ENCODE measurements around the gene SP6.
A peak's percentile ranks its signal among the peaks of the same experiment; 100 is the strongest.

Gene SP6

DNA sequence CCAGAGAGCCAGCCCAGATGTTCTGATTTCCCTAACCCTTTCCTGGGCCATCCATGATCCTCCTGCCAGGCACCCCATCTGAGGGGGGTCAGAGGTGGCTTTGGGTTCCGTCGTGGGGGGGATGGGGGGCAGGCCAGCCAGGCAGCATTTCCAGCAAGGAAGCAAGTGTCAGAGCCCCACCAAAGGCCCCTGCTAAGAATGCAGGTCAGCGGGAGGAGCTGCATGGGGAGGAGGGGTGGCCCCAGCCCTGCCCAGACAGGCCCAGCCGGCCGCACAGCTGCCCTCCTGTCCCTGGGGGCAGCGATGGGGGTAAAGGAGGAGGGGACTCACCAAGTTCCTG lies 7.6 kb downstream of the SP6 start:
- TF ChIP-seq, protein P1, sequence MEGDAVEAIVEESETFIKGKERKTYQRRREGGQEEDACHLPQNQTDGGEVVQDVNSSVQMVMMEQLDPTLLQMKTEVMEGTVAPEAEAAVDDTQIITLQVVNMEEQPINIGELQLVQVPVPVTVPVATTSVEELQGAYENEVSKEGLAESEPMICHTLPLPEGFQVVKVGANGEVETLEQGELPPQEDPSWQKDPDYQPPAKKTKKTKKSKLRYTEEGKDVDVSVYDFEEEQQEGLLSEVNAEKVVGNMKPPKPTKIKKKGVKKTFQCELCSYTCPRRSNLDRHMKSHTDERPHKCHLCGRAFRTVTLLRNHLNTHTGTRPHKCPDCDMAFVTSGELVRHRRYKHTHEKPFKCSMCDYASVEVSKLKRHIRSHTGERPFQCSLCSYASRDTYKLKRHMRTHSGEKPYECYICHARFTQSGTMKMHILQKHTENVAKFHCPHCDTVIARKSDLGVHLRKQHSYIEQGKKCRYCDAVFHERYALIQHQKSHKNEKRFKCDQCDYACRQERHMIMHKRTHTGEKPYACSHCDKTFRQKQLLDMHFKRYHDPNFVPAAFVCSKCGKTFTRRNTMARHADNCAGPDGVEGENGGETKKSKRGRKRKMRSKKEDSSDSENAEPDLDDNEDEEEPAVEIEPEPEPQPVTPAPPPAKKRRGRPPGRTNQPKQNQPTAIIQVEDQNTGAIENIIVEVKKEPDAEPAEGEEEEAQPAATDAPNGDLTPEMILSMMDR (IDR thresholded peaks at IDR 0.05; ENCODE audit: insufficient read depth, low read length, missing control alignments) = no peak
- H3K4me3 ChIP-seq (ENCODE audit: low read depth, low read length) = no peak overlapping the region
- CTCF ChIA-PET = interaction anchor here (1.2 to 32.3 kb wide), 10 partner anchors 12 to 175 kb away, joined by 3 to 1547 read pairs (median 24); partner anchors contain the start of genes CDK5RAP3, LRRC46, MRPL10 and OSBPL7
- DNase-seq (ENCODE audit: low read depth, low spot score) = no peak
- POLR2A ChIA-PET = no interaction called here

DNA sequence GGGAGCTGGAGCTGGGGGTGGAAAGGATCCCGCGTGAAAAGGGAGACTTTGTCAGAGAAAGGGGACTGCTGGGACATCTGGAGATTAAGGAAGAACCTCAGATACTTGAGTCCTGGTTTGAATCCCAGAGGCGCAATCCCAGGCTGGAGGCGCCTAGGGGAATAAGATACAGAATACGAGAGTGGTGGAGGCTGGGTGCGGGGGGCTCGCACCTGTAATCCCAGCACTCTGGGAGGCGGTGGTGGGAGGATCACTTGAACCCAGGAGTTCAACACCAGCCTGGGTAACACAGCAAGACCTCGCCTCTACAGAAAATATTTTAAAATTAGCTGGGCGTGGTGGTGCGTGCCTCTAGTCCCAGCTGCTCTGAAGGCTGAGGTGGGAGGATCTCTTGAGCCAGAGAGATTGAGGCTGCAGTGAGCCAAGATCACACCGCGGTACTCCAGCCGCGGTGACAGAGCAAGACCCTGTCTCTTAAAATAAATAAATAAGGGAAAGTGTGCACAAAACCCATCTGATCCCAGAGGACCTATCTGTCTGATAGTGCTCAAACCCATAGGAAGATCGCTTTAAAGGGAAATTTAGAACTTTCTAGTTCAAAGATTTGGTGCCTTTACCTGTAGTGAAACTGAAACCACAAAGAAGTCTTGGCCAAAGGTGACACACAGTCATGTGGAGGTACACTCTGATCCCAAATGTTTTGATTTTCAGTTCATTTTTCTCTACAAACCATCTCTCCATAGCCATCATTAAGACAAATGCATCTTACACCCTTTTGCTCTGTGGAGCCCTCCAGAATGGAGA lies 9.3 kb downstream of the SP6 start:
- H3K4me3 ChIP-seq (ENCODE audit: low read depth, low read length) = peak overlapping the region; percentile 69
- TF ChIP-seq, protein P1 (IDR thresholded peaks at IDR 0.05; ENCODE audit: insufficient read depth, low read length, missing control alignments) = no peak
- POLR2A ChIA-PET = interaction anchor here (0.5 to 1.3 kb wide), 3 partner anchors 10 to 114 kb away, joined by 3 to 6 read pairs (median 5); partner anchors contain the start of genes LRRC46, MRPL10 and SP2
- DNase-seq (ENCODE audit: low read depth, low spot score) = no peak
- CTCF ChIA-PET = interaction anchor here (0.6 to 32.3 kb wide), 31 partner anchors 9 to 283 kb away, joined by 3 to 1547 read pairs (median 6); partner anchors contain the start of genes CDK5RAP3, LRRC46, MRPL10 and OSBPL7

DNA sequence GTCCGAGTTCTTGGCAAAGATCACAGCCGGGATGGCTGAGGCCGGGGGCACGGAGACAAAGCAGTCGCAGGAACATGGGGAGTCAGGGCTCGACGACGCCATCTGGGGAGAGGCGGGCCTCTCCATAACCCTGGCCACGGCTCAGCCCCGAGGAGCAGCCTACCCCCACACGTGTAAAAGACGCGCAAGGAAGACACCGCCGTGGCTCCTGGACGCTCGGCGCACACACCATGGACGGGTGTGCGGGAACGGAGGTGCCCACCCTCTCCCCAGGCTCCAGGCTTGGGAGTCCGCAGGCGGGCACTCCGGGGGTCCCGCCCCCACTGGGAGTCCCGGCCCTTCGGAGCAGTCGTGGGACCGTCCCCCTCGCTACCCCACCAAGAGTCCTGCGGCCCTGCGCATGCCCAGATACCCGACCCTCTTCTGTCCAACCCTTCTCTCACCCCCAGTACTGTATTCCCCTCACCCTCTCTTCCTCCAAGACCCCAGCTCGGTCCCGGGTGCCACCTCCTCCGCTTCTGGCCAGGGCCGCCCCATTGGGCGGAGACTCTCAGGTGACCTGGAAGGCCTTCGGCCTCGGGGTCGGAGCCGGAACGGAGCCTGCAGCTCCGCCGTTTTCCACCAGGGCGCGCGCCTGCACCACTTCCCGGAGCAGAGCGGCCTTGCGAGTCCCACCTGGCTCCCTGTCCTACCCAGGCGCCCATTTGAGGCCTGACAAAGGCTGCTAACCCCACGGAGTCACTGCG lies 10.0 kb downstream of the SP6 start, which contains the start of gene SCRN2:
Gene SCRN2, minus strand, starts transcription at position 532 of the 746 bp plus-strand sequence. Its CDS starts 430 bp downstream, at position 102.
- no peak for DNase-seq (ENCODE audit: low read depth, low spot score)

DNA sequence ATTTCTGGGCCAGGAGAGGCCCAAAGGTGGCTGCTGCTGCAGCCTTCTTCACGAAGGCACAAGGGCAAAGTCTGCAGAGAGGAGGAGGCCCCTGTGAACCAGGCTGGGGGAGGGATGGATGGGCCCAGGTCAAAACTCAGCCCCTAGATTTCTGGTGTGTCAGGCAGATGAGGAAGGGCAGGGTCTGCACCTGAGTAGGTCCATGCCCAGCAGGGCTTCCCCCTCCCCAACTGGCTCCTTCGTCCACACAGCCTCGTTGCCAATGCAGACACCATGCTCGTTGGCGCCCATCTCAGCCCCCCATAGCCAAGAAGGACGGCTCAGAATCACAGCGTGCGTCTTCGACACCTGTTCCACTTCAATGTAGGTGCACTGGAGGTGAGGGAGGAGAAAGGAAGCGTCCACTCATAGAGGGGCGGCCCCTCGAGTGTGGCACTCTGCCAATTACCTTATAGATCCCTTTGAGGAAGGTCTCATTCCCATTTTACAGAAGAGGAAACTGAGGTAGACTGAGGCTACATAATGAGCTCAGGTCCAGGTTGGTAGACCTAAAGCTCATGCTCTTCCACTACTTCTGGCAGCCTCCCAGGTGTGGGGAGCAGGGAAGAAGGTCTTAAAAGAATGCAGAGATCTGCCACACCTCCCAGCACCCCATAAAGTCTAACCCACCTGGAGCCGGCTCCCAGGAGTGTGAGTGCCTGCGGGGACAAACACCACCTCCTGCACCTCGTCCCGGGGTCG lies 10.8 kb downstream of the SP6 start:
- TF ChIP-seq, protein P1 (IDR thresholded peaks at IDR 0.05; ENCODE audit: insufficient read depth, low read length, missing control alignments) = no peak
- H3K4me3 ChIP-seq (ENCODE audit: low read depth, low read length) = peak overlapping the region; percentile 69
- no peak for DNase-seq (ENCODE audit: low read depth, low spot score)
- POLR2A ChIA-PET = interaction anchor here (0.7 to 1.3 kb wide), 2 partner anchors 9 to 55 kb away, joined by 3 to 6 read pairs; partner anchors contain the start of genes LRRC46, MRPL10 and SP2
- CTCF ChIA-PET = interaction anchor here (0.8 to 32.3 kb wide), 21 partner anchors 9 to 178 kb away, joined by 3 to 1547 read pairs (median 9); partner anchors contain the start of genes CDK5RAP3, LRRC46, MRPL10 and PNPO

More for the DNA sequence above, 10.0 kb downstream of the SP6 start, which contains the start of gene SCRN2:
- TF ChIP-seq, protein P1 (IDR thresholded peaks at IDR 0.05; ENCODE audit: insufficient read depth, low read length, missing control alignments) = peak; percentile 95
- ChIA-PET POLR2A (interaction anchor here (0.5 to 1.3 kb wide), 3 partner anchors 10 to 115 kb away, joined by 3 to 6 read pairs (median 3); partner anchors contain the start of genes LRRC46, MRPL10 and SP2), CTCF (interaction anchor here (0.6 to 32.3 kb wide), 29 partner anchors 9 to 283 kb away, joined by 3 to 1547 read pairs (median 5); partner anchors contain the start of genes CDK5RAP3, LRRC46, MRPL10 and OSBPL7)
- peak within 1 kb of the TSS; percentile 69 for H3K4me3 ChIP-seq (ENCODE audit: low read depth, low read length)

DNA sequence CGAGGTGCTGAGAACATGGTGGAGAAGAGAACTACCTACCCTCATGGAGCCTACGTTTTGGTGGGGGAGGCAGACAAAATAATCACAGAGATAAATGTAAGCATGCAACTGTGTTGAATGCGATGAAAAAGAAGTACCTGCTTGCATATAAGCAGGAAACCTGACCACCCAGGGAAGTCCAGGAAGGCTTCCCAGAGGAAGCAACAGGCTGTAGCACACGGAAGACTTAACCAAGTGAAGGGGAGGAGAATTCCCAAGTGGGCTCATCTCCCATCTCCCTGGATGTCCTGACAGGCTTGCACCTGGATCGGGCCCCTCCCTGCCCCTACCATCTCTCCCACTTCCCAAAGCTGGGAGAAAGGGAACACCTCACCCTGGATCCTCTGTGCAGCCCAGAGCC lies 11.9 kb downstream of the SP6 start:
- TF ChIP-seq, protein P1 (IDR thresholded peaks at IDR 0.05; ENCODE audit: insufficient read depth, low read length, missing control alignments) = no peak
- ChIA-PET POLR2A (no interaction called here), CTCF (interaction anchor here (1.5 to 32.3 kb wide), 5 partner anchors 8 to 179 kb away, joined by 4 to 1547 read pairs (median 114); partner anchors contain the start of genes LRRC46, MRPL10 and SP2)
- H3K4me3 ChIP-seq (ENCODE audit: low read depth, low read length) = no peak overlapping the region
- DNase-seq (ENCODE audit: low read depth, low spot score) = no peak
